IPS DF 6.9 (cell line): ENCODE data around the gene ATIC.

Experiments
- DNase-seq: peaks from one replicate; pipeline ENCODE4 v3.0.0-alpha.2; 2013; ENCODE audit warnings: low read depth, low spot score
- H3K27ac ChIP-seq: one replicate; pipeline ENCODE4 v1.5.1; 2013; ENCODE audit warnings: low read length, control low read depth
- H3K27me3 ChIP-seq: 2 replicates; pipeline ENCODE4 v1.6.1; 2013; ENCODE audit warnings: mild to moderate bottlenecking, low read length; ENCODE audit not compliant: control insufficient read depth, insufficient read depth
- H3K36me3 ChIP-seq: 2 replicates; pipeline ENCODE4 v1.6.1; 2013; ENCODE audit warnings: low read length; ENCODE audit not compliant: control insufficient read depth, insufficient read depth
- H3K4me1 ChIP-seq: 2 replicates; pipeline ENCODE4 v1.6.1; 2013; ENCODE audit warnings: low read length; ENCODE audit not compliant: control insufficient read depth, insufficient read depth
- H3K4me3 ChIP-seq: 2 replicates; pipeline ENCODE4 v1.5.1; 2013; ENCODE audit warnings: mild to moderate bottlenecking, low read length
- H3K9me3 ChIP-seq: 2 replicates; pipeline ENCODE4 v1.6.1; 2013; ENCODE audit warnings: low read length, inconsistent platforms; ENCODE audit not compliant: control insufficient read depth, insufficient read depth
- WGBS: extraction: QIAGEN DNeasy Blood & Tissue Kit; methylation state at CpG from one replicate; pipeline ENCODE4 v1.1.7; 2013; ENCODE audit warnings: mixed read lengths, missing lambda C conversion rate; ENCODE audit not compliant: insufficient read length, insufficient coverage; 5-methylcytosine and 5-hydroxymethylcytosine counted together

ATIC gene

DNA sequence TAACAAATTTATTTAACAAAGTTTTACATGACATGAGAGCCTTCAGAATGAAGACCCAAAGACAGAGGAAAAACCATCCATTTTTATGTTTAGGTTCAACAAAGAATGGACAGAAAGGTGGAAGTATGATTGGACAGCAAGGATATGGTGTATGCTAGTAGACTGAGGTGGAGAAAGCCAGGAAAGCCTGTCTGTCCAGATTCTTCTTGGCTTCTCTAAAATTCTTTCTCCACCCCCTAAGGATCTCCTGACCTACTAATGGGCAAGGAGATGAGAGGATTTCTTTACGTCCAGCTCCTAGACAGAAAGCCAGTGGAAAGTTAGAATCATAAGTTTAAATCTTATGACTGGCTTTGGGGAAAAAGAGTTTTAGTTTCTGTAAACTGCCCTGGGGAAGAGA, 3.0 kb downstream of the ATIC start:
- H3K4me1 ChIP-seq = no peaks in the 10 kb centered on the region
- no peak overlapping the region for H3K27ac ChIP-seq
- whole genome bisulfite sequencing = no CpG with 5 or more reads among the region's 1 CpG
- H3K36me3 ChIP-seq = peaks cover 5% of the 10 kb centered on the region
- DNase-seq = no peak
- H3K9me3 ChIP-seq = no peaks in the 10 kb centered on the region
- H3K27me3 ChIP-seq = no peaks in the 10 kb centered on the region
- H3K4me3 ChIP-seq = no peak overlapping the region

DNA sequence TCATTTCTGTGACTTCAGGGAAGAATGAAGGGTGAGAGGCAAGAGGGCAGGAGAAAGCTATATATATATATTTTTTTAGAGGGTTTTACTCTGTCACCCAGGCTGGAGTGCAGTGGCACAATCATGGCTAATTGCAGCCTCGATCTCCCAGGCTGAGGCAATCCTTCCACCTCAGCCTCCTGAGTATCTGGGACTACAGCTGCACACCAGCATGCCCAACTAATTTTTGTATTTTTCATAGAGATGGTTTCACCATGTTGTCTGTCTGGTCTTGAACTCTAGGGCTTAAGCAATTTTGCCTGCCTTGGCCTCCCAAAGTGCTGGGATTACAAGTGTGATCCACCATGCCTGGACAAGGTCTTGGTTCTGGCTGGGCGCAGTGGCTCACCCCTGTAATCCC, 3.4 kb downstream of the ATIC start:
- Histone ChIP-seq H3K4me3 (no peak overlapping the region), H3K36me3 (peaks cover 7% of the 10 kb centered on the region), H3K27me3 (no peaks in the 10 kb centered on the region), H3K9me3 (no peaks in the 10 kb centered on the region), H3K27ac (no peak overlapping the region), H3K4me1 (no peaks in the 10 kb centered on the region)
- WGBS = no CpG with 5 or more reads among the region's 2 CpGs
- no peak for DNase-seq

DNA sequence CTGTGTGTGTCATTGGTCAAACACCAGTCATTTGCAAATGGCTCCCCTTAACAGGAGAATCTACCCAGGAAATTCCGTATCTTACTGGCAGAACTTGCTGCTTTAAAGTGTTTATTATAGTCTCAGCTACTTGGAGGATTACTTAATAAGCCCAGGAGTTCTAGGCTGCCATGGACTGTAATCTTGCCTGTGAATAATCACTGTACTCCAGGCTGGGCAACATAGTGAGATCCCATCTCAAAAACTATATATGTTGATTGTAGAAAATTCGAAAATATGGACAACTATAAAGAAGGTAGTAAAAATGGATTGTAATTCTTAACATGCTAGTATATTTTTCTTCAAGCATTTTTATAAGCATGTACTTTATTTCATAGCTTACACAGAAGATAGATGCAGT, 4.5 kb downstream of the ATIC start:
- Histone ChIP-seq H3K9me3 (no peaks in the 10 kb centered on the region), H3K4me1 (no peaks in the 10 kb centered on the region), H3K4me3 (no peak overlapping the region), H3K27me3 (no peaks in the 10 kb centered on the region), H3K27ac (no peak overlapping the region), H3K36me3 (peaks cover 7% of the 10 kb centered on the region)
- no peak for DNase-seq
- no CpG with 5 or more reads among the region's 2 CpGs for WGBS

DNA sequence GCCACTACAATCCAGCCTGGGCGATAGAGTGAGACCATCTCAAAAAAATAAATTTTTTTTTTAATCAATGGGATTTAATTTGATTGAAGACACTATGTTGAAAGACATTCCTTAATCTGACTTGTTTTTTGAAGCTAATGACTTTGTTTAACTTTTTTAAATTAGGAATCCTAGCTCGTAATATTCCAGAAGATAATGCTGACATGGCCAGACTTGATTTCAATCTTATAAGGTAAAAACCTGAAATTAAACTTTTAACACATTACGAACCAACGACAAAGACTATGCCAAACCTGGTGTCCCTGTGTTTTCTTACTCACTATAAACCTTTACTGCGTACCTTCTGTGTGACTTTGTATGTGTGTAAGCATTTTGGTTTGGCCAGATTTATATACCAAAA, 7.6 kb downstream of the ATIC start:
- no CpG with 5 or more reads among the region's 5 CpGs for WGBS
- Histone ChIP-seq H3K9me3 (no peaks in the 10 kb centered on the region), H3K4me3 (no peak overlapping the region), H3K36me3 (peaks cover 7% of the 10 kb centered on the region), H3K27ac (no peak overlapping the region), H3K27me3 (no peaks in the 10 kb centered on the region), H3K4me1 (no peaks in the 10 kb centered on the region)
- DNase-seq = no peak

DNA sequence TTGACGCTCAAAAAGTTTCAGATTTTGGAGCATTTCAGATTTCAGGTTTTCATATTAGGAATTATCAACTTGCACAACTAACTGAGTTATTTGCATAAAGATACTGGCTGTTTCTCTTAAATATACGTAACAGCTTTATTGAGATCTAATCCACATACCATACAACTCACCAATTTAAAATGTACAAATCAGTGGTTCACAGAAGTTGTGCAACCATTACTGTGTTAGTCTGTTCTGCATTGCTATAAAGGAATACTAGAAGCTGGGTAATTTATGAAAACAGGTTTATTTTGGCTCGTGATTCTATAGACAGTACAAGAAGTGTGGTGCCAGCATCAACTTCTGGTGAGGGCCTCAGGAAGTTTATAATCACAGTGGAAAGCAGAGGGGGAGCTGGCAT, 8.2 kb downstream of the ATIC start:
- Histone ChIP-seq H3K4me1 (no peaks in the 10 kb centered on the region), H3K9me3 (no peaks in the 10 kb centered on the region), H3K27me3 (no peaks in the 10 kb centered on the region), H3K27ac (no peak overlapping the region), H3K36me3 (peaks cover 7% of the 10 kb centered on the region), H3K4me3 (no peak overlapping the region)
- DNase-seq = no peak
- WGBS = no CpG with 5 or more reads among the region's 3 CpGs

DNA sequence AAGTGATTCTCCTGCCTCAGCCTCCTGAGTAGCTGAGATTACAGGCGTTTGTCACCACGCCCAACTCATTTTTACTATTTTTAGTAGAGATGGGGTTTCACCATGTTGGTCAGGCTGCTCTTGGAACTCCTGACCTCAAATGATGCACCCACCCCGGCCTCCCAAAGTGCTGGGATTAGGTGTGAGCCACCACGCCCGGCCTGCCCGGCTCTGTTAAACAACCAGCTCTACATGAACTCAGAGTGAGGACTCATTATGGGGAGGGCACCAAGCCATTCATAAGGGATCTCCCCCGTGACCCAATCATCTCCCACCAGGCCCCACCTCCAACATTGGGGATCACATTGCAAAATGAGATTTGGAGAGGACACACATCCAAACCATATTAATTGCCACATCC, 8.8 kb downstream of the ATIC start:
- WGBS = no CpG with 5 or more reads among the region's 7 CpGs
- Histone ChIP-seq H3K4me3 (no peak overlapping the region), H3K36me3 (peaks cover 8% of the 10 kb centered on the region), H3K4me1 (no peaks in the 10 kb centered on the region), H3K27me3 (no peaks in the 10 kb centered on the region), H3K27ac (no peak overlapping the region), H3K9me3 (no peaks in the 10 kb centered on the region)
- no peak for DNase-seq

DNA sequence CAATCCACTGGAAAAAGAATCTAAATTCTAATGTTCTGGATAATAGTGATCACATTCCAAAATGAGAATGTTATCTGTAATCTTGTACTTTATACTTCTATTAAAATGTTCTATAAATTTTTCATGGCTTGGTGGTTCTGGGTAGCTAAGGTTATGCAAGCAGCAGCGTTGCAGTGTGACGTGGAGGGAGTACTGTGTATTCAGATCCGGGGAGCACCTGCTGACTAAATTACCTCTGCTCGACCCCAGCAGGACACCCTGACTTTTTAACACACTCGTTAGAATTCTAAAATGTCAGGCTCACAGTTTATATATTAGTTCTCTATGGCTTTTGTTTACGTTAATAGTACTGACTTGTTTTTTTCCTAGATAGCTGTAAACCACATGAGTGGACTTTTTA, 13.0 kb downstream of the ATIC start:
- H3K4me1 ChIP-seq = no peaks in the 10 kb centered on the region
- no CpG with 5 or more reads among the region's 6 CpGs for WGBS
- H3K36me3 ChIP-seq = peaks cover 15% of the 10 kb centered on the region
- no peak overlapping the region for H3K27ac ChIP-seq
- H3K4me3 ChIP-seq = no peak overlapping the region
- H3K27me3 ChIP-seq = no peaks in the 10 kb centered on the region
- no peak for DNase-seq
- no peaks in the 10 kb centered on the region for H3K9me3 ChIP-seq

DNA sequence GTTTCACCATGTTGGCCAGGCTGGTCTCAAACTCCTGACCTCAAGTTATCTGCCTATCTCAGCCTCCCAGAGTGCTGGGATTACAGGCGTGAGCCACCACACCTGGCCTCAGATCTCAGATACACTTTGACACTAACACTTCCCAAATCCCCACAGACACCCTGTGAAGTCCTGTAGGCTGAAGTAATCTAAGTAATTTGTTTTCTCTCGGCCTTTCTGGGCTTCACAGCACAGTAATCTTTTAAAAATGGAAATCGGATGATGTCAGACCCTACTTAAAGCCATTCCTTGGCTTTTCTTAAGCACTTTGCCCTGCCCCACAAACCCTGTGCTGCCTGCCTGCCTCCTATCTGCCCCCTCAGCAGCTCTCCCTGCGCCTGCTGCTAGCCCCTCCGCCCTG, 16.2 kb downstream of the ATIC start:
- WGBS = no CpG with 5 or more reads among the region's 5 CpGs
- H3K27me3 ChIP-seq = no peaks in the 10 kb centered on the region
- DNase-seq = no peak
- no peaks in the 10 kb centered on the region for H3K9me3 ChIP-seq
- H3K36me3 ChIP-seq = peaks cover 15% of the 10 kb centered on the region
- H3K4me3 ChIP-seq = no peak overlapping the region
- H3K4me1 ChIP-seq = no peaks in the 10 kb centered on the region
- no peak overlapping the region for H3K27ac ChIP-seq

DNA sequence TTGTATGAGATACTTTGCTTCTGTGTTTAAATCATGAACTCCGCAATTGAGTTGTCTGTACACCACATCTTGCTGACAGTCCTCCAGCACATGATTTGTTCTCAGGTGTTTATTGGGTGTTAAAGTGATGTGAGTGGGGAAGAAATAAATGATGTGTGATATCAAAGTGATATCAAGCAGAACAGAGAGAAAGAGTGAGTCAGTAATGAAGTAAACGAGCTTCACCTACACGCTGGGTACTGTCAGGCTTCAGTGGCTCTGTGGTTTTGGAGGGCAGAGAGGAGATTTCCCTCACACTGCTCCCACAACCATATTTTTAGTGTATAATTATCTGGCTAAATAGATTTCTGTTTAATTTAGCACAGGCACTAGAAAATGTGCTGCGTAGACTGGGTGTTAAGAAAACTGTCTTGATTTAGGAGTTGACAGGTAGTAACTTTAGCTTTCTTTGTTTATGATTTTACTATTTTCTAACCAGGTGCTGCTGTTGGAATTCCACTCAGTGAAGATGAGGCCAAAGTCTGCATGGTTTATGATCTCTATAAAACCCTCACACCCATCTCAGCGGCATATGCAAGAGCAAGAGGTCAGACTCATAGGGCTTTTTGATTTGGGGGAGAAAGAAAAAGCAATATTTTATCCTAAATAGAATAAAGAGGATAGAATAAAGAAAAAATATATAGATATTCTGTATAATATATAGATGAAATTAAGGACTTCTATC, 21.2 kb downstream of the ATIC start:
- peaks cover 6% of the 10 kb centered on the region for H3K36me3 ChIP-seq
- no peak for DNase-seq
- WGBS = no CpG with 5 or more reads among the region's 5 CpGs
- no peak overlapping the region for H3K27ac ChIP-seq
- H3K9me3 ChIP-seq = no peaks in the 10 kb centered on the region
- no peaks in the 10 kb centered on the region for H3K27me3 ChIP-seq
- H3K4me3 ChIP-seq = no peak overlapping the region
- H3K4me1 ChIP-seq = no peaks in the 10 kb centered on the region

DNA sequence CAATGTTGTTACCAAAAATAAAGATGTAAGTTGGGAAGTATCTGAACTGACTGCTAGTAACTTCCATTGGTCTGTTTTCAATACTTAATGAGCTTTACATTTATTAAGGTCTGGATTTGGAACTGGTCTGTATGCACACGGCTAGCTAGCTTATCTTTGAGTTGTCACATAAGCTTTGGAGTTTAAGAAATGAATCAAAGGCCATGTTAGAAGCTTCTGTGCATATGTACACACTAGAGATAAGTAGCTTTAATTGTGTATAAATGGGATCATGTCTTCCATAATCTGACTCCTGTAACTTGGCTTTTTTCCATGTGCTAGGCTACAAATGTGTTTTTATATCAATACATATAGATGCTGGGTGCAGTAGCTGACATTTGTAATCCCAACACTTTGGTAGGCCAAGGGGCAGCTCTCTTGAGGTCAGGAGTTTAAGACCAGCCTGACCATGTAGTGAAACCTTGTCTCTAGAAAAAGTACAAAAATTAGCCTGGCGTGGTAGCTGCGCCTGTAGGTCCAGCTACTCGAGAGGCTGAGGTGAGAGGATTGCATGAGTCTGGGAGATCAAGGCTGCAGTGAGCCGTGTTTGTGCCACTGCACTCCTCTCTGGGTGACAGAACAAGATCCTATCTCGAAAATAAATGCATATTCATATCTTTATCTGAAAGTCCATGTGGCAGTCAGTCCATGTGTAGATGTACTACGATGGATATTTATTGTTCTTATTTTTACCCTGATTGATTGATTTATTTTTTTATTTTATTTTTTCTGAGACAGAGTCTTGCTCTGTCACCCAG, 27.2 kb downstream of the ATIC start:
- no peak for DNase-seq
- Histone ChIP-seq H3K9me3 (no peaks in the 10 kb centered on the region), H3K36me3 (peaks cover 9% of the 10 kb centered on the region; the same call in 1 of the 2 replicates), H3K4me1 (no peaks in the 10 kb centered on the region), H3K27ac (no peak overlapping the region), H3K27me3 (no peaks in the 10 kb centered on the region), H3K4me3 (no peak overlapping the region)
- no CpG with 5 or more reads among the region's 7 CpGs for WGBS

DNA sequence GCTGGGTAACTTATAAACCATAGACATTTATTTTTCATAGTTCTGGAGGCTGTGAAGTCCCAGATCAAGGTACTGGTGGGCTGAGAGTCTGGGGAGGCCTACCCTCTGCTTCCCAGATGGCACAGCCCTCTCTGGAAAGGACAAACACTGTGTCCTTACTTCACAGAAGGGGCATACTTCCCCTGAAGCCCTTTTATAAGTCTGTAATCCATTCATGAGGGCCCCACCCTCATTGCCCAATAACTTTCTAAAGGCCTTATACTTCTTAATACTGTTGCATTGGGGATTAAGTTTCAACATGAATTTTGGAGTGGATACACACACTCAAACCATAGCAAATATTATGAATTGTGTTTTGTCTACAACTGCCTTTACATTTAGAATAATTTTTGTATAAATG, 36.0 kb downstream of the ATIC start:
- Histone ChIP-seq H3K4me3 (no peak overlapping the region), H3K36me3 (peaks cover 28% of the 10 kb centered on the region; the same call in 1 of the 2 replicates), H3K27me3 (no peaks in the 10 kb centered on the region), H3K27ac (no peak overlapping the region), H3K9me3 (no peaks in the 10 kb centered on the region), H3K4me1 (no peaks in the 10 kb centered on the region)
- no peak for DNase-seq
